DND-41 (cell line): ENCODE measurements around the gene STARD13.

Source experiments
- CTCF ChIP-seq: IDR thresholded peaks from 2 replicates; pipeline ENCODE4 v1.5.1; 2012; ENCODE audit warnings: borderline replicate concordance, low read length, moderate library complexity, mild to moderate bottlenecking; ENCODE audit not compliant: poor library complexity, severe bottlenecking; ENCODE audit errors: extremely low read depth
- EZH2 ChIP-seq: IDR thresholded peaks from 3 replicates; pipeline ENCODE4 v1.6.1; 2012; ENCODE audit warnings: borderline replicate concordance, low read depth, mild to moderate bottlenecking, moderate library complexity, low read length, inconsistent platforms; ENCODE audit not compliant: severe bottlenecking

- TF ChIP-seq EZH2 = no peak
- TF ChIP-seq CTCF = no peak
These were observed 79.7 kb downstream of the STARD13 start for GRCh38 chr13:33205804-33206221.
